Panc1 (cell line): ENCODE results near the gene DTNBP1.

ENCODE experiments used
- POLR2AphosphoS5 ChIP-seq: IDR thresholded peaks from 2 replicates; pipeline ENCODE4 v1.6.1; 2012; ENCODE audit warnings: mild to moderate bottlenecking, low read depth, low read length, moderate library complexity
- SIN3A ChIP-seq: IDR thresholded peaks from 2 replicates; pipeline ENCODE4 v1.6.1; 2012; ENCODE audit warnings: low read depth, mild to moderate bottlenecking, low read length, moderate library complexity, borderline replicate concordance; ENCODE audit not compliant: insufficient read depth
- TCF7L2 ChIP-seq: IDR thresholded peaks from 2 replicates; pipeline ENCODE4 v1.6.1; 2011; ENCODE audit warnings: mild to moderate bottlenecking, low read depth, low read length, inconsistent platforms
- TF ChIP-seq, protein P1 (sequence below): fragments of 450-650 bp; IDR thresholded peaks from 2 replicates; pipeline ENCODE4 v1.5.1; 2017; ENCODE audit warnings: mild to moderate bottlenecking
- TF ChIP-seq, protein P2 (sequence below), 2 experiments: IDR thresholded peaks; 2 replicates each; pipeline ENCODE4 v1.6.1; 2011 to 2012; ENCODE audit warnings: low read depth in 2 of 2, control low read depth in 1 of 2, low read length in 1 of 2, mild to moderate bottlenecking in 1 of 2, moderate library complexity in 1 of 2; ENCODE audit not compliant: insufficient read depth in 1 of 2

DNA sequence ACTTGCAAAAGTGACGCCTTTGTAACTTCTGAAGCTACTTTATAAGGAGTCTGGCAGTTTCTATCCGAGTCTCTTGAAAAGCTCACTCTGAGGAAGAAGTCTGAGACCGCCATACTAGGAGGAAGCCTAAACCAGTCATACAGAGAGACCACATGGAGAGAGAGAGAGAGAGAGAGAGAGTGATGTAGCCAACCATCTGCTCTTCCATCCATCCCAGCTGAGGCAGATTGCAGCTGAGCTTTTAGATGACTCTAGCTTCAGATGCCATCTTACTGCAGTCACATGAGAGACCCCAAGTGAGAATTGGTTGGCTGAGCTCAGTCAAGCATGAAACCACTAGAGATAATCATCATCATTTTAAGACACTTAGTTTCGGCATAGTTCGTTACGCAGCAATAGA, 15.0 kb upstream of the DTNBP1 start:
- TF ChIP-seq TCF7L2 (no peak), POLR2AphosphoS5 (no peak), SIN3A (no peak)
- TF ChIP-seq, protein P1, sequence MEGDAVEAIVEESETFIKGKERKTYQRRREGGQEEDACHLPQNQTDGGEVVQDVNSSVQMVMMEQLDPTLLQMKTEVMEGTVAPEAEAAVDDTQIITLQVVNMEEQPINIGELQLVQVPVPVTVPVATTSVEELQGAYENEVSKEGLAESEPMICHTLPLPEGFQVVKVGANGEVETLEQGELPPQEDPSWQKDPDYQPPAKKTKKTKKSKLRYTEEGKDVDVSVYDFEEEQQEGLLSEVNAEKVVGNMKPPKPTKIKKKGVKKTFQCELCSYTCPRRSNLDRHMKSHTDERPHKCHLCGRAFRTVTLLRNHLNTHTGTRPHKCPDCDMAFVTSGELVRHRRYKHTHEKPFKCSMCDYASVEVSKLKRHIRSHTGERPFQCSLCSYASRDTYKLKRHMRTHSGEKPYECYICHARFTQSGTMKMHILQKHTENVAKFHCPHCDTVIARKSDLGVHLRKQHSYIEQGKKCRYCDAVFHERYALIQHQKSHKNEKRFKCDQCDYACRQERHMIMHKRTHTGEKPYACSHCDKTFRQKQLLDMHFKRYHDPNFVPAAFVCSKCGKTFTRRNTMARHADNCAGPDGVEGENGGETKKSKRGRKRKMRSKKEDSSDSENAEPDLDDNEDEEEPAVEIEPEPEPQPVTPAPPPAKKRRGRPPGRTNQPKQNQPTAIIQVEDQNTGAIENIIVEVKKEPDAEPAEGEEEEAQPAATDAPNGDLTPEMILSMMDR = no peak
- TF ChIP-seq, protein P2, sequence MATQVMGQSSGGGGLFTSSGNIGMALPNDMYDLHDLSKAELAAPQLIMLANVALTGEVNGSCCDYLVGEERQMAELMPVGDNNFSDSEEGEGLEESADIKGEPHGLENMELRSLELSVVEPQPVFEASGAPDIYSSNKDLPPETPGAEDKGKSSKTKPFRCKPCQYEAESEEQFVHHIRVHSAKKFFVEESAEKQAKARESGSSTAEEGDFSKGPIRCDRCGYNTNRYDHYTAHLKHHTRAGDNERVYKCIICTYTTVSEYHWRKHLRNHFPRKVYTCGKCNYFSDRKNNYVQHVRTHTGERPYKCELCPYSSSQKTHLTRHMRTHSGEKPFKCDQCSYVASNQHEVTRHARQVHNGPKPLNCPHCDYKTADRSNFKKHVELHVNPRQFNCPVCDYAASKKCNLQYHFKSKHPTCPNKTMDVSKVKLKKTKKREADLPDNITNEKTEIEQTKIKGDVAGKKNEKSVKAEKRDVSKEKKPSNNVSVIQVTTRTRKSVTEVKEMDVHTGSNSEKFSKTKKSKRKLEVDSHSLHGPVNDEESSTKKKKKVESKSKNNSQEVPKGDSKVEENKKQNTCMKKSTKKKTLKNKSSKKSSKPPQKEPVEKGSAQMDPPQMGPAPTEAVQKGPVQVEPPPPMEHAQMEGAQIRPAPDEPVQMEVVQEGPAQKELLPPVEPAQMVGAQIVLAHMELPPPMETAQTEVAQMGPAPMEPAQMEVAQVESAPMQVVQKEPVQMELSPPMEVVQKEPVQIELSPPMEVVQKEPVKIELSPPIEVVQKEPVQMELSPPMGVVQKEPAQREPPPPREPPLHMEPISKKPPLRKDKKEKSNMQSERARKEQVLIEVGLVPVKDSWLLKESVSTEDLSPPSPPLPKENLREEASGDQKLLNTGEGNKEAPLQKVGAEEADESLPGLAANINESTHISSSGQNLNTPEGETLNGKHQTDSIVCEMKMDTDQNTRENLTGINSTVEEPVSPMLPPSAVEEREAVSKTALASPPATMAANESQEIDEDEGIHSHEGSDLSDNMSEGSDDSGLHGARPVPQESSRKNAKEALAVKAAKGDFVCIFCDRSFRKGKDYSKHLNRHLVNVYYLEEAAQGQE (IDR thresholded peaks at IDR 0.05; ENCODE audit: insufficient read depth in 1 of 2, low read depth in 2 of 2, low read length in 1 of 2) = no peak
